ENCODE data around the gene CGREF1. TPM values are rescaled to one million over a fixed set of nuclear protein-coding genes. Genes with fewer than 3 reads are reported as not detected.

Gene CGREF1
- total and polyA plus RNA-seq, 3 experiments from 2014 or later, result 0.17 to 3.5 (median 2.7) TPM

DNA sequence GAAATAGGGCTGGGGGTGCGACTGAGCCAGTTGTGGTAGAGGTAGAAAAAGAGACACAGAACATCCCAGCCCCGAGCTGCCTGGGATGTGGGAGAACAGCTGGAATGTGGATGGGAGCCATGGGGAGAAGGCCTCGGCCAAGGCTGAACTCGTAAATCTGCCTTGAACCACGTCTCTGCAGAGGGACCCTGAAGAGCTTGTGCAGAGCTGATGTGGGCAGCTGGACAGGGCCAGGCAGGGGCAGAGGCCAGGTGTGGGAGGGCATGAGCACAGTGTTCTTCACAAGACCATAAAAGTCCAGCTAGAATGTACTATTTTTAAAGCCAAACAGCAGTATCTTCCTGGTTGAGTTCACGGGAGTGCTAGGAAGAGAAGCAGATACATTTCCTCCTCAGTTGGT is 35.6 kb upstream of the CGREF1 start:
- no peaks in the 10 kb centered on the region for H3K9me3 ChIP-seq (ENCODE audit: low read length)
- H3K27ac Mint-ChIP-seq, result peak overlapping the region in 1 of 8 donors; percentile 74
- ChIA-PET POLR2A (no interaction called here), CTCF (no interaction called here)
- no peaks in the 10 kb centered on the region for H3K27me3 ChIP-seq (ENCODE audit: insufficient read depth, low read length, poor library complexity, severe bottlenecking)
- H3K9me3 Mint-ChIP-seq, result no peaks in the 10 kb centered on the region
- H3K36me3 ChIP-seq (ENCODE audit: insufficient read depth, low read length), result no peaks in the 10 kb centered on the region
- H3K36me3 Mint-ChIP-seq, result no peaks in the 10 kb centered on the region
- peaks cover 6 to 12% of the 10 kb centered on the region in 2 donors for H3K27me3 Mint-ChIP-seq
- H3K27ac ChIP-seq (ENCODE audit: low read depth, low read length), result no peak overlapping the region
- no peak for DNase-seq
- H3K4me3 Mint-ChIP-seq, result no peak overlapping the region
- H3K4me3 ChIP-seq (ENCODE audit: low read length), result no peak overlapping the region
- H3K4me1 Mint-ChIP-seq, result no peaks in the 10 kb centered on the region
- H3K4me1 ChIP-seq (ENCODE audit: insufficient read depth, low read length), result no peaks in the 10 kb centered on the region

DNA sequence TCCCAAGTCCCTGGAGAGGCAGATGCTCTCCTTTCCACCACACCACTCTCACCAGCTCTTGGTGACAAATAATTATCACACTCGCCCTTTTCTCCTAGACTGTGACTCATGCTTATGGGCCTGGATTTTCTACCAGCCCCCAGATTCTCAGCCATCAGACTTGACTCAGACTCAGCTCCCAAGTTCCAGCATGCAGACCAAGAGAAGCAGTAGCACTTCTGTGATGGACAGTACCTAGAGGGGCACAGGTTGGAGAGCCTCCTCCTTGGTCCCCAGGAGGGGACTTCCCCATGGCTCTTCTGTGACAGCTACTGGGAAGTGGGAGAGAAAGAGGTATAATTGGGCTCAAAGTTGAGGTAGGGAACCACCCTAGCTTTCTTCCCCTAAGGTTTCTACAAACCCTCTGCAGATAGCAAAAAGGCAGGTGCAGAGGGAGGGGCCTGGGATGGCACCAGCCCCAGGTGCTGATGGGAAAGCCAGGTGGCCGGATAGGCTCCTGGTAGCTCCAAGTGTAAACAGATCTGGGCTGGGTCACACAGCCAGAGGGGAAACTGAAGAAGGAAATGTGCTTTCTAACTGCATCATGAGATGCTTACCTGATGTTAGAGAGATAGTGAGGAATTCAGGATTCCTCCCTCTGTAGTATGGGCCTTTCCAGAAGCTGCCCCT is 34.0 kb upstream of the CGREF1 start:
- H3K27ac ChIP-seq (ENCODE audit: low read depth, low read length), result no peak overlapping the region
- POLR2A ChIA-PET, result no interaction called here
- H3K4me3 ChIP-seq (ENCODE audit: low read length), result no peak overlapping the region

GRCh38 chr2:27152102-27152795 is 33.3 kb upstream of the CGREF1 start:
- Histone ChIP-seq H3K4me1 (ENCODE audit: insufficient read depth, low read length) (no peaks in the 10 kb centered on the region), H3K36me3 (ENCODE audit: insufficient read depth, low read length) (no peaks in the 10 kb centered on the region), H3K27ac (ENCODE audit: low read depth, low read length) (no peak overlapping the region), H3K9me3 (ENCODE audit: low read length) (no peaks in the 10 kb centered on the region), H3K27me3 (ENCODE audit: insufficient read depth, low read length, poor library complexity, severe bottlenecking) (no peaks in the 10 kb centered on the region), H3K4me3 (ENCODE audit: low read length) (no peak overlapping the region)
- peak overlapping the region in 1 of 8 donors; percentile 90 for H3K27ac Mint-ChIP-seq
- no peaks in the 10 kb centered on the region for H3K9me3 Mint-ChIP-seq
- H3K27me3 Mint-ChIP-seq, result peaks cover 9 to 16% of the 10 kb centered on the region in 2 donors
- no peak for DNase-seq
- H3K4me3 Mint-ChIP-seq, result no peak overlapping the region
- H3K36me3 Mint-ChIP-seq, result no peaks in the 10 kb centered on the region
- ChIA-PET POLR2A (no interaction called here), CTCF (interaction anchor here (1.1 to 1.4 kb wide), 3 partner anchors 39 to 127 kb away, joined by 3 to 6 read pairs (median 3); no protein-coding TSS in a partner anchor)
- no peaks in the 10 kb centered on the region for H3K4me1 Mint-ChIP-seq

More for the DNA sequence above, 34.0 kb upstream of the CGREF1 start:
- peak overlapping the region in 1 of 8 donors; percentile 17 for H3K27ac Mint-ChIP-seq
- no peaks in the 10 kb centered on the region for H3K4me1 Mint-ChIP-seq
- H3K36me3 Mint-ChIP-seq, result no peaks in the 10 kb centered on the region
- no peaks in the 10 kb centered on the region for H3K4me1 ChIP-seq (ENCODE audit: insufficient read depth, low read length)
- no peaks in the 10 kb centered on the region for H3K36me3 ChIP-seq (ENCODE audit: insufficient read depth, low read length)
- no peaks in the 10 kb centered on the region for H3K9me3 ChIP-seq (ENCODE audit: low read length)
- no peak overlapping the region for H3K4me3 Mint-ChIP-seq
- CTCF ChIA-PET, result interaction anchor here (1.4 kb wide), 1 partner anchor 127 kb away, joined by 6 read pairs; no protein-coding TSS in a partner anchor
- DNase-seq, result no peak
- H3K27me3 Mint-ChIP-seq, result peaks cover 7 to 14% of the 10 kb centered on the region in 2 donors
- H3K27me3 ChIP-seq (ENCODE audit: insufficient read depth, low read length, poor library complexity, severe bottlenecking), result no peaks in the 10 kb centered on the region
- no peaks in the 10 kb centered on the region for H3K9me3 Mint-ChIP-seq

DNA sequence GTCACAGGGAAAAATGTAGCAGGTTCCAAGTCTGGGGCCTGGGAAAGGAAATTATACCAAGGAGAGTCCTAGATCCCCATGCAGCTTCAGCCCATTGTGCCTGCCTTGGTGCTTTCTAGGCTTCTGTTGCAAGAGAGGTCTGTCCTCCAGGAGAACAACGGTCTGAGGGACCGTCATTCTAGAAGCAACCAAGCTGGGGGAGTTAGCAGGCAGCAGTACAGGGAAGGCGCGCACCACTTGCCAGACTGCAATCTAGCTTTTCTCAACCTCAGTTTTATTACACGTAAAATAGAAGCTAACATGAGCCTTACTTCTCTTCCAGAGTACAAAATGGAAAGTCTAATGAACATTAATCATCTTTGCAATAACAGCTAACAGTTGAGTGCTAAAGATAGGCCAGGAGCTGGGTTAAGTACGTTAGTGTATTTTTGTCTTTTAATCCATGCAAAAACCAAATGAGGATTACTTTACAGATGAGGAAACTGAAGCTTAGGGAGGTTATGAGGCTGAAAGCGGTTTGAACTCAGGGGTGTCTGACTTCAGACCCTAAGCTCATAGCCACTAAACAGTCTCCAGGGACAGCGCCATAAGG is 31.8 kb upstream of the CGREF1 start:
- ChIA-PET CTCF (interaction anchor here (1.3 kb wide), 1 partner anchor 123 kb away, joined by 3 read pairs; no protein-coding TSS in a partner anchor), POLR2A (no interaction called here)
- Histone ChIP-seq H3K9me3 (ENCODE audit: low read length) (no peaks in the 10 kb centered on the region), H3K36me3 (ENCODE audit: insufficient read depth, low read length) (no peaks in the 10 kb centered on the region), H3K4me3 (ENCODE audit: low read length) (no peak overlapping the region), H3K4me1 (ENCODE audit: insufficient read depth, low read length) (no peaks in the 10 kb centered on the region), H3K27ac (ENCODE audit: low read depth, low read length) (no peak overlapping the region), H3K27me3 (ENCODE audit: insufficient read depth, low read length, poor library complexity, severe bottlenecking) (no peaks in the 10 kb centered on the region)
- DNase-seq, result no peak
- Mint-ChIP-seq H3K36me3 (no peaks in the 10 kb centered on the region), H3K4me3 (no peak overlapping the region), H3K4me1 (no peaks in the 10 kb centered on the region), H3K9me3 (no peaks in the 10 kb centered on the region), H3K27ac (no peak overlapping the region), H3K27me3 (peaks cover 13 to 21% of the 10 kb centered on the region in 2 donors)

- Mint-ChIP-seq H3K9me3 (no peaks in the 10 kb centered on the region), H3K4me3 (no peak overlapping the region), H3K27me3 (peaks cover 13 to 25% of the 10 kb centered on the region in 2 donors), H3K27ac (no peak overlapping the region), H3K36me3 (no peaks in the 10 kb centered on the region), H3K4me1 (no peaks in the 10 kb centered on the region)
- Histone ChIP-seq H3K9me3 (ENCODE audit: low read length) (no peaks in the 10 kb centered on the region), H3K36me3 (ENCODE audit: insufficient read depth, low read length) (no peaks in the 10 kb centered on the region), H3K27me3 (ENCODE audit: insufficient read depth, low read length, poor library complexity, severe bottlenecking) (no peaks in the 10 kb centered on the region), H3K4me1 (ENCODE audit: insufficient read depth, low read length) (no peaks in the 10 kb centered on the region), H3K27ac (ENCODE audit: low read depth, low read length) (no peak overlapping the region), H3K4me3 (ENCODE audit: low read length) (no peak overlapping the region)
- ChIA-PET CTCF (interaction anchor here (1.2 kb wide), 1 partner anchor 20 kb away, joined by 4 read pairs; no protein-coding TSS in a partner anchor), POLR2A (no interaction called here)
- DNase-seq, result no peak
Observed at GRCh38 chr2:27149570-27150405, 30.9 kb upstream of the CGREF1 start.

DNA sequence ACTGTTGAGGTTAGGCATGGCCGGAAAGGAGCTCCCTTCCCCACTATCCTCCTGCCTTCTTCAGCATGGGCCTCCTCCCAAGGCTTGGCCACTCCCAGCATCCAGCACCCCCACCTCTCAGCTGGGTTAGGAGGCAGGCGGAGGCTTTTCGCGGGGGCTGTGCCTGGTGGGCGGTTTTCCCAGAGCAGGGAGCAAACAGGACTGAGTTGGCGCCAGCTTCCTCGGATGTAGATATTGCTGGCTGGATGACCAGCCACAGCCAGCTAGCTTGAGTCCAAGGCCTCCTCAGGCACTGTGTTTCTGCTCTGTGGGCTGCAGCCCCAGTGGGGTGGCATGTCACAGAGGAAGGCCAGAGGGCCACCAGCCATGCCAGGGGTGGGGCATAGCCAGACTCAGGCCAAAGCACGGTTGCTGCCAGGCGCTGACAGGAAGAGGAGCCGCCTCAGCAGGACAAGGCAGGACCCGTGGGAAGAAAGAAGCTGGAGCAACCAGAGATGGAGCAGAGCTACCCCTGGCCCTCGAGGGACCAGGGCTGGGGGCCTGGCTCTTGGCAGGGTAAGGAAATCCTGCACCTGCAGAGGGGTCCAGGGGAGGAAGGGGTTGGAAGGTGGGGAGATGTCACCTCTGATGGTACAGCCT is 30.0 kb upstream of the CGREF1 start, which contains the start of gene TCF23:
TSS of gene TCF23 (plus strand) at position 204 of the 639 bp plus-strand sequence. CDS start at position 334, 130 bp downstream.
- Mint-ChIP-seq H3K27me3 (peaks cover 9 to 25% of the 10 kb centered on the region in 2 donors), H3K27ac (peak within 1 kb of the TSS in 2 of 8 donors; percentile 4 to 33), H3K4me3 (no peak within 1 kb of the TSS), H3K36me3 (no peaks in the 10 kb centered on the region), H3K4me1 (no peaks in the 10 kb centered on the region), H3K9me3 (no peaks in the 10 kb centered on the region)
- no peak for DNase-seq
- POLR2A ChIA-PET, result no interaction called here
- Histone ChIP-seq H3K27me3 (ENCODE audit: insufficient read depth, low read length, poor library complexity, severe bottlenecking) (no peaks in the 10 kb centered on the region), H3K36me3 (ENCODE audit: insufficient read depth, low read length) (no peaks in the 10 kb centered on the region), H3K4me3 (ENCODE audit: low read length) (no peak within 1 kb of the TSS), H3K9me3 (ENCODE audit: low read length) (no peaks in the 10 kb centered on the region), H3K4me1 (ENCODE audit: insufficient read depth, low read length) (no peaks in the 10 kb centered on the region), H3K27ac (ENCODE audit: low read depth, low read length) (no peak within 1 kb of the TSS)
- CTCF ChIA-PET, result interaction anchor here (1.2 kb wide), 1 partner anchor 21 kb away, joined by 4 read pairs; no protein-coding TSS in a partner anchor

GRCh38 chr2:27147935-27148334 is 29.0 kb upstream of the CGREF1 start:
- Histone ChIP-seq H3K4me1 (ENCODE audit: insufficient read depth, low read length) (no peaks in the 10 kb centered on the region), H3K27ac (ENCODE audit: low read depth, low read length) (no peak overlapping the region), H3K27me3 (ENCODE audit: insufficient read depth, low read length, poor library complexity, severe bottlenecking) (no peaks in the 10 kb centered on the region), H3K36me3 (ENCODE audit: insufficient read depth, low read length) (no peaks in the 10 kb centered on the region), H3K4me3 (ENCODE audit: low read length) (no peak overlapping the region), H3K9me3 (ENCODE audit: low read length) (no peaks in the 10 kb centered on the region)
- DNase-seq, result no peak
- ChIA-PET CTCF (no interaction called here), POLR2A (no interaction called here)
- Mint-ChIP-seq H3K36me3 (peaks cover 0 to 3% (median 0%) of the 10 kb centered on the region in 3 donors), H3K9me3 (peaks cover 0 to 4% (median 3%) of the 10 kb centered on the region in 5 donors), H3K27ac (peak overlapping the region in 1 of 8 donors; percentile 33), H3K27me3 (peaks cover 10 to 21% of the 10 kb centered on the region in 2 donors), H3K4me1 (no peaks in the 10 kb centered on the region), H3K4me3 (no peak overlapping the region)
